ENCODE data around the gene KAT7. TPM values are rescaled to one million over a fixed set of nuclear protein-coding genes. Genes with fewer than 3 reads are reported as not detected.

Gene KAT7
- total RNA-seq, 4 donors from 2014 or later, result 39.3 to 71.0 (median 51.7) TPM

GRCh38 chr17:49777563-49777962, 10.9 kb upstream of the KAT7 start:
- WGBS, 2 donors, result 75 to 77% methylated on average over 2 of the region's 2 CpGs
- H3K4me3 ChIP-seq (ENCODE audit: low read depth, poor library complexity, severe bottlenecking), result no peak overlapping the region
- TF ChIP-seq POLR2A (IDR thresholded peaks at IDR 0.05) (no peak), CTCF (IDR thresholded peaks at IDR 0.05) (no peak)
- DNase-seq (ENCODE audit: low spot score in 2 of 2), result no peak
- intact Hi-C loops (cut with DNase I; ENCODE audit: low total_unique reads), result loop anchor here (5.0 kb wide), 1 partner anchor 70 kb away; the partner anchor contains the start of gene SLC35B1

GRCh38 chr17:49779156-49779738, 9.2 kb upstream of the KAT7 start:
- intact Hi-C loops (cut with DNase I; ENCODE audit: low total_unique reads), result loop anchor here (5.0 kb wide), 1 partner anchor 72 kb away; the partner anchor contains the start of gene SLC35B1
- H3K4me3 ChIP-seq (ENCODE audit: low read depth, poor library complexity, severe bottlenecking), result no peak overlapping the region
- no peak for TF ChIP-seq POLR2A (IDR thresholded peaks at IDR 0.05)
- TF ChIP-seq CTCF (IDR thresholded peaks at IDR 0.05), result no peak
- WGBS, 2 donors, result 75 to 89% methylated on average over 2 of the region's 2 CpGs
- no peak for DNase-seq (ENCODE audit: low spot score in 2 of 2)

GRCh38 chr17:49779739-49780231, 8.7 kb upstream of the KAT7 start:
- TF ChIP-seq CTCF (IDR thresholded peaks at IDR 0.05) (no peak), POLR2A (IDR thresholded peaks at IDR 0.05) (no peak)
- WGBS, 2 donors, result 10 to 26% methylated on average over 2 of the region's 2 CpGs
- intact Hi-C loops (cut with DNase I; ENCODE audit: low total_unique reads), result loop anchor here (5.0 kb wide), 1 partner anchor 72 kb away; the partner anchor contains the start of gene SLC35B1
- no peak overlapping the region for H3K4me3 ChIP-seq (ENCODE audit: low read depth, poor library complexity, severe bottlenecking)
- no peak for DNase-seq (ENCODE audit: low spot score in 2 of 2)

GRCh38 chr17:49783071-49783715, 5.3 kb upstream of the KAT7 start:
- no peak overlapping the region for H3K4me3 ChIP-seq (ENCODE audit: low read depth, poor library complexity, severe bottlenecking)
- intact Hi-C loops (cut with DNase I; ENCODE audit: low total_unique reads), result no loop called here
- TF ChIP-seq CTCF (IDR thresholded peaks at IDR 0.05), result no peak
- TF ChIP-seq POLR2A (IDR thresholded peaks at IDR 0.05), result no peak
- no peak for DNase-seq (ENCODE audit: low spot score in 2 of 2)
- 26 to 30% methylated on average over 3 of the region's 3 CpGs for WGBS, 2 donors

GRCh38 chr17:49783791-49784190, 4.7 kb upstream of the KAT7 start:
- no peak overlapping the region for H3K4me3 ChIP-seq (ENCODE audit: low read depth, poor library complexity, severe bottlenecking)
- intact Hi-C loops (cut with DNase I; ENCODE audit: low total_unique reads), result no loop called here
- DNase-seq (ENCODE audit: low spot score in 2 of 2), result no peak
- no peak for TF ChIP-seq CTCF (IDR thresholded peaks at IDR 0.05)
- TF ChIP-seq POLR2A (IDR thresholded peaks at IDR 0.05), result no peak

Measured in lower leg skin (tissue), 4 donors.